ENCODE measurements around the gene SOX13.

The SOX13 gene

GRCh38 chr1:204112876-204113730 lies 40.2 kb downstream of the SOX13 start:
- no peak for FAIRE-seq
- no peak for DNase-seq (ENCODE audit: insufficient read length, low spot score)
- TF ChIP-seq TAF1 (IDR thresholded peaks at IDR 0.05; ENCODE audit: low read depth, low read length): no peak
- TF ChIP-seq POU2F2 (IDR thresholded peaks at IDR 0.05; ENCODE audit: low read depth, low read length): no peak
- no peak for TF ChIP-seq SPI1 (IDR thresholded peaks at IDR 0.05; ENCODE audit: low read depth, low read length)
- no peak for TF ChIP-seq POLR2A (IDR thresholded peaks at IDR 0.05; ENCODE audit: low read depth, low read length)
- TF ChIP-seq PAX5 (IDR thresholded peaks at IDR 0.05; ENCODE audit: insufficient read depth, low read length, severe bottlenecking): no peak
- TF ChIP-seq POLR2AphosphoS5 (IDR thresholded peaks at IDR 0.05; ENCODE audit: low read depth, low read length): no peak

DNA sequence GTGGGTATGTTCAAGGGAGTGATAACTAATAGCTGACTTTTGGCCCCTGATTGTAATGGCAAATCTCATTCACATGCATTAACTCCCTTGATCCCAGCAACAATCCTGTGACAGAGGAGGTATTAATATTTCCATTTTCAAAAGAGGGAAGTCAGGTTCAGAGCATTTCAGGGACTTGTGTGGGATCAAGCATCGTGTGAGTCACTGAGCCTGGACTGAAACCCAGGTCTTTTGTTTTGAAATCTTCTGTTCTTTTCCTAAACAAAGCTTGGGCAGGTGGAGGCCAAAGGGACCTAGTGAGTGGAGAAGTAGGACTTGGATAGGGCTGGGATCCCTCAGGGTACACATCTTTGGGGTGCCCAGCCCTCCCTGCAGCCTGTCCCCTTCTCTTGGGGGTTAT lies 41.0 kb downstream of the SOX13 start:
- no peak for DNase-seq (ENCODE audit: insufficient read length, low spot score)
- no peak for FAIRE-seq
- TF ChIP-seq TAF1 (IDR thresholded peaks at IDR 0.05; ENCODE audit: low read depth, low read length) (no peak), PAX5 (IDR thresholded peaks at IDR 0.05; ENCODE audit: insufficient read depth, low read length, severe bottlenecking) (no peak), SPI1 (IDR thresholded peaks at IDR 0.05; ENCODE audit: low read depth, low read length) (no peak), POLR2AphosphoS5 (IDR thresholded peaks at IDR 0.05; ENCODE audit: low read depth, low read length) (no peak), POU2F2 (IDR thresholded peaks at IDR 0.05; ENCODE audit: low read depth, low read length) (no peak), POLR2A (IDR thresholded peaks at IDR 0.05; ENCODE audit: low read depth, low read length) (no peak)

DNA sequence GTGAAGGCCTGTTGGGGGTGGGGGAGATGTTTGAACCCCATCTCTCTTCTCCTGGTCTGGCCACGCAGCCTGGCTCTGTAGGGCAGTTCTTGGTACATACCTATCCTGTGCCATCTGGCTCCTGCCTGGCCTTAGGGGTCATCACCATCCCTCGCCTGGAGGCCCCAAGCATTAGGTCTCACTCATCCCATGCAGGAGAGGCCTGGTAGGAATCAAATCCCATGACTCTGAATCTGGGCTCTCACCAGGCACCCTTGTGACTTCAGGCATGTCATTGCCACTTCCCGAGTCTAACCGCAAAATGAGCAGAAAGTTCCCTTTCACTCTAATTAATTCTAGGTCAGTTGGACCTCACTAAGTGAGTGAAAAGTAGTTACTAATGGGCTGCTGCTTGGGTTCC lies 41.7 kb downstream of the SOX13 start:
- DNase-seq (ENCODE audit: insufficient read length, low spot score) (no peak), FAIRE-seq (no peak)
- TF ChIP-seq SPI1 (IDR thresholded peaks at IDR 0.05; ENCODE audit: low read depth, low read length) (no peak), PAX5 (IDR thresholded peaks at IDR 0.05; ENCODE audit: insufficient read depth, low read length, severe bottlenecking) (no peak), POLR2A (IDR thresholded peaks at IDR 0.05; ENCODE audit: low read depth, low read length) (no peak), TAF1 (IDR thresholded peaks at IDR 0.05; ENCODE audit: low read depth, low read length) (no peak), POLR2AphosphoS5 (IDR thresholded peaks at IDR 0.05; ENCODE audit: low read depth, low read length) (no peak), POU2F2 (IDR thresholded peaks at IDR 0.05; ENCODE audit: low read depth, low read length) (no peak)

GRCh38 chr1:204115116-204115515 lies 42.2 kb downstream of the SOX13 start:
- no peak for TF ChIP-seq POU2F2 (IDR thresholded peaks at IDR 0.05; ENCODE audit: low read depth, low read length)
- no peak for TF ChIP-seq POLR2A (IDR thresholded peaks at IDR 0.05; ENCODE audit: low read depth, low read length)
- TF ChIP-seq SPI1 (IDR thresholded peaks at IDR 0.05; ENCODE audit: low read depth, low read length): no peak
- TF ChIP-seq POLR2AphosphoS5 (IDR thresholded peaks at IDR 0.05; ENCODE audit: low read depth, low read length): no peak
- TF ChIP-seq TAF1 (IDR thresholded peaks at IDR 0.05; ENCODE audit: low read depth, low read length): no peak
- TF ChIP-seq PAX5 (IDR thresholded peaks at IDR 0.05; ENCODE audit: insufficient read depth, low read length, severe bottlenecking): no peak
- FAIRE-seq (no peak), DNase-seq (ENCODE audit: insufficient read length, low spot score) (no peak)

DNA sequence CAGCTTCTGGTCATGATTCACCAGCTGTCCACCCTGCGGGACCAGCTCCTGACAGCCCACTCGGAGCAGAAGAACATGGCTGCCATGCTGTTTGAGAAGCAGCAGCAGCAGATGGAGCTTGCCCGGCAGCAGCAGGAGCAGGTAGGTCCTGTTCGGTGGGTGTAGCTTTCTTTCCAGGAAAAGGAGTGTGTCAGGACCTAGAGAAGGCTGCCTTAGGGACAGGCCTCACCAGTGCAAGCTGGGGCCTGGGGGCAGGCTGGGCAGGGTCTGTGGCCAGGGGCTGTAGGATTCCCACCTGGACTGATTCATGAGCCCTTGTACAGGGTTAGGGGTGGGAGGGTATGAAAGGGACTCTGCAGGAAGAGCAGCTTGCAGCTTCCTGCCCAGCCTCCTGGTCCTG lies 43.6 kb downstream of the SOX13 start:
- DNase-seq (ENCODE audit: insufficient read length, low spot score) (no peak), FAIRE-seq (no peak)
- TF ChIP-seq TAF1 (IDR thresholded peaks at IDR 0.05; ENCODE audit: low read depth, low read length): no peak
- TF ChIP-seq POU2F2 (IDR thresholded peaks at IDR 0.05; ENCODE audit: low read depth, low read length): no peak
- no peak for TF ChIP-seq POLR2A (IDR thresholded peaks at IDR 0.05; ENCODE audit: low read depth, low read length)
- TF ChIP-seq POLR2AphosphoS5 (IDR thresholded peaks at IDR 0.05; ENCODE audit: low read depth, low read length): no peak
- no peak for TF ChIP-seq PAX5 (IDR thresholded peaks at IDR 0.05; ENCODE audit: insufficient read depth, low read length, severe bottlenecking)
- no peak for TF ChIP-seq SPI1 (IDR thresholded peaks at IDR 0.05; ENCODE audit: low read depth, low read length)

- FAIRE-seq (no peak), DNase-seq (ENCODE audit: insufficient read length, low spot score) (no peak)
- no peak for TF ChIP-seq POLR2AphosphoS5 (IDR thresholded peaks at IDR 0.05; ENCODE audit: low read depth, low read length)
- TF ChIP-seq PAX5 (IDR thresholded peaks at IDR 0.05; ENCODE audit: insufficient read depth, low read length, severe bottlenecking): no peak
- TF ChIP-seq SPI1 (IDR thresholded peaks at IDR 0.05; ENCODE audit: low read depth, low read length): no peak
- TF ChIP-seq POU2F2 (IDR thresholded peaks at IDR 0.05; ENCODE audit: low read depth, low read length): no peak
- no peak for TF ChIP-seq POLR2A (IDR thresholded peaks at IDR 0.05; ENCODE audit: low read depth, low read length)
- no peak for TF ChIP-seq TAF1 (IDR thresholded peaks at IDR 0.05; ENCODE audit: low read depth, low read length)
Observed at GRCh38 chr1:204121840-204122555, 49.1 kb downstream of the SOX13 start.

- FAIRE-seq (no peak), DNase-seq (ENCODE audit: insufficient read length, low spot score) (peak; percentile 54)
- no peak for TF ChIP-seq POLR2AphosphoS5 (IDR thresholded peaks at IDR 0.05; ENCODE audit: low read depth, low read length)
Observed at GRCh38 chr1:204123376-204123775, 50.5 kb downstream of the SOX13 start.

DNA sequence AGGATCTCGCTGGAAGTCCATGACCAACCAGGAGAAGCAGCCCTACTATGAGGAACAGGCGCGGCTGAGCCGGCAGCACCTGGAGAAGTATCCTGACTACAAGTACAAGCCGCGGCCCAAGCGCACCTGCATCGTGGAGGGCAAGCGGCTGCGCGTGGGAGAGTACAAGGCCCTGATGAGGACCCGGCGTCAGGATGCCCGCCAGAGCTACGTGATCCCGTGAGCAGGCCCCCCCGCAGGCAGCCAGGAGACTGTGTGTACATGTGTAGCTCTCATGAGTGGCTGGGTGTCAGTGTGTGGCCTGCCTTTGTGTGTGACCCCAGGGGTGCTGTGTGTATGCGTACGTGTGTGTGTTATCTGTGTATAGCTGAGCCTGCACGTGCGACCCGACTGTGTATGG lies 51.7 kb downstream of the SOX13 start:
- DNase-seq (ENCODE audit: insufficient read length, low spot score) (no peak), FAIRE-seq (no peak)
- TF ChIP-seq POLR2AphosphoS5 (IDR thresholded peaks at IDR 0.05; ENCODE audit: low read depth, low read length) (no peak), PAX5 (IDR thresholded peaks at IDR 0.05; ENCODE audit: insufficient read depth, low read length, severe bottlenecking) (no peak), POLR2A (IDR thresholded peaks at IDR 0.05; ENCODE audit: low read depth, low read length) (no peak), TAF1 (IDR thresholded peaks at IDR 0.05; ENCODE audit: low read depth, low read length) (no peak), SPI1 (IDR thresholded peaks at IDR 0.05; ENCODE audit: low read depth, low read length) (no peak), POU2F2 (IDR thresholded peaks at IDR 0.05; ENCODE audit: low read depth, low read length) (no peak)

- TF ChIP-seq POU2F2 (IDR thresholded peaks at IDR 0.05; ENCODE audit: low read depth, low read length): no peak
- no peak for TF ChIP-seq TAF1 (IDR thresholded peaks at IDR 0.05; ENCODE audit: low read depth, low read length)
- TF ChIP-seq PAX5 (IDR thresholded peaks at IDR 0.05; ENCODE audit: insufficient read depth, low read length, severe bottlenecking): no peak
- no peak for TF ChIP-seq POLR2A (IDR thresholded peaks at IDR 0.05; ENCODE audit: low read depth, low read length)
- no peak for TF ChIP-seq POLR2AphosphoS5 (IDR thresholded peaks at IDR 0.05; ENCODE audit: low read depth, low read length)
- TF ChIP-seq SPI1 (IDR thresholded peaks at IDR 0.05; ENCODE audit: low read depth, low read length): no peak
- no peak for DNase-seq (ENCODE audit: insufficient read length, low spot score)
- FAIRE-seq: no peak
Observed at GRCh38 chr1:204125759-204126351, 52.9 kb downstream of the SOX13 start.
